HL-60 (cell line): ENCODE data around the gene ARHGEF11.
A peak's percentile ranks its signal among the peaks of the same experiment; 100 is the strongest.

Experiments used
- DNase-seq, 2 experiments: peaks; one replicate each; pipeline ENCODE4 v3.0.0-alpha.2; 2010 to 2020; ENCODE audit warnings: low read depth in 1 of 2, low spot score in 1 of 2
- H3K27ac ChIP-seq: fragments of 250-450 bp; sonication (Bioruptor Pico); replicated peaks from 2 replicates; pipeline ENCODE4 v1.5.1; 2020; ENCODE audit warnings: mild to moderate bottlenecking, moderate library complexity
- H3K27me3 ChIP-seq: fragments of 250-450 bp; sonication (Bioruptor Pico); 2 replicates; pipeline ENCODE4 v1.5.1; 2021; ENCODE audit warnings: mild to moderate bottlenecking, moderate library complexity; ENCODE audit not compliant: insufficient read depth, poor library complexity, severe bottlenecking
- H3K4me3 ChIP-seq: replicated peaks from 2 replicates; pipeline ENCODE4 v1.5.1; 2011; ENCODE audit warnings: mild to moderate bottlenecking, control low read depth, low read length; ENCODE audit not compliant: insufficient read depth
- CTCF ChIP-seq: IDR thresholded peaks from one replicate; pipeline ENCODE4 v1.5.1; 2011; ENCODE audit warnings: low read length, control low read depth, inconsistent platforms; ENCODE audit not compliant: insufficient read depth
- GABPA ChIP-seq: IDR thresholded peaks from 2 replicates; pipeline ENCODE4 v1.6.1; 2012; ENCODE audit warnings: low read depth
- POLR2AphosphoS5 ChIP-seq: IDR thresholded peaks from 2 replicates; pipeline ENCODE4 v1.6.1; 2012; ENCODE audit warnings: low read depth
- REST ChIP-seq: IDR thresholded peaks from 2 replicates; pipeline ENCODE4 v1.6.1; 2012; ENCODE audit warnings: low read depth; ENCODE audit not compliant: insufficient replicate concordance
- SPI1 ChIP-seq: IDR thresholded peaks from 2 replicates; pipeline ENCODE4 v1.6.1; 2012; ENCODE audit warnings: low read depth, mild to moderate bottlenecking, borderline replicate concordance

ARHGEF11 gene

GRCh38 chr1:156910309-156910782 lies 135.2 kb downstream of the ARHGEF11 start:
- Histone ChIP-seq H3K27ac (no peak overlapping the region), H3K4me3 (no peak overlapping the region)

GRCh38 chr1:156909671-156910070 lies 135.9 kb downstream of the ARHGEF11 start:
- TF ChIP-seq GABPA: no peak
- TF ChIP-seq REST: no peak
- no peak for TF ChIP-seq POLR2AphosphoS5
- no peaks in the 10 kb centered on the region for H3K27me3 ChIP-seq
- DNase-seq: no peak
- H3K27ac ChIP-seq: no peak overlapping the region
- H3K4me3 ChIP-seq: no peak overlapping the region

More at GRCh38 chr1:156910309-156910782, 135.2 kb downstream of the ARHGEF11 start:
- no peaks in the 10 kb centered on the region for H3K27me3 ChIP-seq
- peak; percentile 36 to 37 for DNase-seq
- TF ChIP-seq POLR2AphosphoS5 (no peak), CTCF (peak; percentile 73)

GRCh38 chr1:156908955-156909354 lies 136.6 kb downstream of the ARHGEF11 start:
- no peaks in the 10 kb centered on the region for H3K27me3 ChIP-seq
- no peak for TF ChIP-seq REST
- TF ChIP-seq GABPA: no peak
- no peak for TF ChIP-seq SPI1
- TF ChIP-seq POLR2AphosphoS5: no peak
- TF ChIP-seq CTCF: no peak
- H3K4me3 ChIP-seq: no peak overlapping the region

GRCh38 chr1:156908541-156908940 lies 137.0 kb downstream of the ARHGEF11 start:
- TF ChIP-seq POLR2AphosphoS5 (no peak), REST (no peak), SPI1 (no peak), CTCF (no peak), GABPA (no peak)
- DNase-seq: no peak
- Histone ChIP-seq H3K27ac (no peak overlapping the region), H3K4me3 (no peak overlapping the region), H3K27me3 (no peaks in the 10 kb centered on the region)

More at GRCh38 chr1:156908955-156909354, 136.6 kb downstream of the ARHGEF11 start:
- DNase-seq: no peak
- no peak overlapping the region for H3K27ac ChIP-seq
